GM21515 (cell line): Measurements from ENCODE around the gene CLDN34.

Source experiments
- ATAC-seq: cut with Tn5 transposase; IDR thresholded peaks from one replicate; pipeline ENCODE4 v1.9.1; 2021; ENCODE audit not compliant: unreplicated experiment

The CLDN34 gene

GRCh38 chrX:10015723-10016518 lies 48.8 kb downstream of the CLDN34 start:
- no peak for ATAC-seq

GRCh38 chrX:10016519-10017132 lies 49.5 kb downstream of the CLDN34 start:
- no peak for ATAC-seq

GRCh38 chrX:10017872-10018271 lies 50.7 kb downstream of the CLDN34 start:
- ATAC-seq = no peak
